ENCODE results near the gene UBE3C. TPM values are rescaled to one million over a fixed set of nuclear protein-coding genes. Genes with fewer than 3 reads are reported as not detected.

The UBE3C gene
- total and polyA plus RNA-seq, 2 of the 13 experiments (the other 11 are each of a cell fraction or from before 2014, with no cell fraction given) = 27.0 to 48.2 TPM

- TF ChIP-seq USF2 (IDR thresholded peaks at IDR 0.05; ENCODE audit: low read depth, low read length) (peak; percentile 92), USF2 (CRISPR knock-in tag; IDR thresholded peaks at IDR 0.05; ENCODE audit: borderline replicate concordance) (peak; percentile 95; the same call in 1 of the 2 replicates), TERF1 (CRISPR knock-in tag; IDR thresholded peaks at IDR 0.05) (no peak), GABPB1 (CRISPR knock-in tag; IDR thresholded peaks at IDR 0.05) (peak; percentile 19; the same call in 1 of the 2 replicates), MZF1 (CRISPR knock-in tag; IDR thresholded peaks at IDR 0.05; ENCODE audit: borderline replicate concordance) (no peak), ZNF567 (CRISPR knock-in tag; IDR thresholded peaks at IDR 0.05; ENCODE audit: borderline replicate concordance) (no peak), ZNF607 (CRISPR knock-in tag; IDR thresholded peaks at IDR 0.05; ENCODE audit: borderline replicate concordance) (peak; percentile 63; the same call in 1 of the 2 replicates), ETV5 (CRISPR knock-in tag; IDR thresholded peaks at IDR 0.05; ENCODE audit: borderline replicate concordance) (no peak), GLI4 (CRISPR knock-in tag; IDR thresholded peaks at IDR 0.05; ENCODE audit: borderline replicate concordance) (no peak), POLR2AphosphoS2 (IDR thresholded peaks at IDR 0.05; ENCODE audit: low read depth, low read length) (no peak), UBTF (CRISPR knock-in tag; IDR thresholded peaks at IDR 0.05) (0 out of 2 replicates have a peak, but pooled peaks have one; percentile 41), TBX2 (CRISPR knock-in tag; IDR thresholded peaks at IDR 0.05; ENCODE audit: borderline replicate concordance) (peak; percentile 39; the same call in 1 of the 2 replicates), ZNF746 (CRISPR knock-in tag; IDR thresholded peaks at IDR 0.05) (peak; percentile 71), ZNF343 (CRISPR knock-in tag; IDR thresholded peaks at IDR 0.05) (peak; percentile 79; the same call in 1 of the 2 replicates), MTA1 (CRISPR knock-in tag; IDR thresholded peaks at IDR 0.05; ENCODE audit: borderline replicate concordance) (peak; percentile 78; the same call in 1 of the 2 replicates), SALL1 (CRISPR knock-in tag; IDR thresholded peaks at IDR 0.05) (peak; percentile 75), PTBP1 (IDR thresholded peaks at IDR 0.05; ENCODE audit: low read depth, low read length, poor library complexity, severe bottlenecking) (no peak), NR2C2 (CRISPR knock-in tag; IDR thresholded peaks at IDR 0.05; ENCODE audit: borderline replicate concordance) (peak; percentile 66; the same call in 1 of the 2 replicates), THYN1 (CRISPR knock-in tag; IDR thresholded peaks at IDR 0.05; ENCODE audit: borderline replicate concordance, low read depth) (no peak), SPEN (CRISPR knock-in tag; IDR thresholded peaks at IDR 0.05; ENCODE audit: low read depth) (peak; percentile 37; the same call in 1 of the 2 replicates)
- TF ChIP-seq, protein P1, sequence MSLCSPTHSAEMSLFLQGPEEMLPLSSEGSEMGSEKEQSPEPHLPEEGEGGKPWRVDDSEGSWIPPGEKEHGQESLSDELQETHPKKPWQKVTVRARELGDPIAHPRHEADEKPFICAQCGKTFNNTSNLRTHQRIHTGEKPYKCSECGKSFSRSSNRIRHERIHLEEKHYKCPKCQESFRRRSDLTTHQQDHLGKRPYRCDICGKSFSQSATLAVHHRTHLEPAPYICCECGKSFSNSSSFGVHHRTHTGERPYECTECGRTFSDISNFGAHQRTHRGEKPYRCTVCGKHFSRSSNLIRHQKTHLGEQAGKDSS (CRISPR knock-in tag; IDR thresholded peaks at IDR 0.05; ENCODE audit: borderline replicate concordance, low read depth) = peak; percentile 26; the same call in 1 of the 2 replicates
- TF ChIP-seq, protein P2, sequence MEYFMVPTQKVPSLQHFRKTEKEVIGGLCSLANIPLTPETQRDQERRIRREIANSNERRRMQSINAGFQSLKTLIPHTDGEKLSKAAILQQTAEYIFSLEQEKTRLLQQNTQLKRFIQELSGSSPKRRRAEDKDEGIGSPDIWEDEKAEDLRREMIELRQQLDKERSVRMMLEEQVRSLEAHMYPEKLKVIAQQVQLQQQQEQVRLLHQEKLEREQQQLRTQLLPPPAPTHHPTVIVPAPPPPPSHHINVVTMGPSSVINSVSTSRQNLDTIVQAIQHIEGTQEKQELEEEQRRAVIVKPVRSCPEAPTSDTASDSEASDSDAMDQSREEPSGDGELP (IDR thresholded peaks at IDR 0.05; ENCODE audit: borderline replicate concordance, low read depth) = peak; percentile 92
Observed at GRCh38 chr7:157089100-157089610, 49.6 kb upstream of the UBE3C start (continued).

Measured in HepG2 (cell line).